Loucy (cell line): ENCODE data around the gene ITCH.
"Not testable (repeated sequence)": the region's sequence is repeated elsewhere in the genome, so short reads cannot be mapped to it uniquely, and the experiment has no call there.

ENCODE experiments used
- H2AFZ ChIP-seq: fragments of 200-600 bp; sonication (generic); 2 replicates; pipeline ENCODE4 v1.6.0; 2016; ENCODE audit warnings: antibody characterized with exemption, mild to moderate bottlenecking, low read length, moderate library complexity
- H3F3A ChIP-seq: fragments of 200-600 bp; 2 replicates; pipeline ENCODE4 v1.6.0; 2016; ENCODE audit warnings: antibody characterized with exemption, low read depth, mild to moderate bottlenecking
- H3K27me3 ChIP-seq: fragments of 200-600 bp; sonication (generic); 2 replicates; pipeline ENCODE4 v1.6.1; 2014; ENCODE audit warnings: low read length, mild to moderate bottlenecking; ENCODE audit not compliant: insufficient read depth, poor library complexity, severe bottlenecking
- H3K36me3 ChIP-seq: fragments of 200-600 bp; sonication (generic); 2 replicates; pipeline ENCODE4 v1.6.1; 2016; ENCODE audit warnings: low read length; ENCODE audit not compliant: insufficient read depth
- H3K4me1 ChIP-seq: fragments of 200-600 bp; sonication (generic); 2 replicates; pipeline ENCODE4 v1.5.1; 2014; ENCODE audit warnings: low read length, mild to moderate bottlenecking; ENCODE audit not compliant: insufficient read depth, poor library complexity, severe bottlenecking
- H3K4me2 ChIP-seq: fragments of 200-600 bp; sonication (generic); 2 replicates; pipeline ENCODE4 v1.6.0; 2014; ENCODE audit warnings: antibody characterized with exemption, low read length, low read depth, mild to moderate bottlenecking; ENCODE audit not compliant: poor library complexity, severe bottlenecking
- H3K4me3 ChIP-seq: fragments of 200-600 bp; sonication (generic); 2 replicates; pipeline ENCODE4 v1.5.1; 2014; ENCODE audit warnings: low read length, mild to moderate bottlenecking, mixed read lengths; ENCODE audit not compliant: poor library complexity, severe bottlenecking
- H3K79me2 ChIP-seq: fragments of 200-600 bp; sonication (generic); 2 replicates; pipeline ENCODE4 v1.6.1; 2014; ENCODE audit warnings: low read length; ENCODE audit not compliant: insufficient read depth
- H3K9ac ChIP-seq: fragments of 200-600 bp; sonication (generic); 2 replicates; pipeline ENCODE4 v1.6.0; 2014; ENCODE audit warnings: mild to moderate bottlenecking, low read depth, low read length, moderate library complexity; ENCODE audit not compliant: poor library complexity, severe bottlenecking
- H3K9me2 ChIP-seq: fragments of 200-600 bp; sonication (generic); replicated peaks from 2 replicates; pipeline ENCODE4 v1.6.1; 2016; ENCODE audit warnings: low read depth, low read length, mixed read lengths
- H3K9me3 ChIP-seq: fragments of 200-600 bp; sonication (generic); 2 replicates; pipeline ENCODE4 v1.6.1; 2014; ENCODE audit warnings: mild to moderate bottlenecking, antibody characterized with exemption, low read length, low read depth; ENCODE audit not compliant: insufficient read depth
- H4K20me1 ChIP-seq: fragments of 200-600 bp; sonication (generic); 2 replicates; pipeline ENCODE4 v1.6.0; 2014; ENCODE audit warnings: antibody characterized with exemption, low read length, mild to moderate bottlenecking; ENCODE audit not compliant: insufficient read depth, poor library complexity, severe bottlenecking
- CTCF ChIP-seq: fragments of 200-600 bp; sonication (generic); conservative IDR thresholded peaks from 2 replicates; pipeline ENCODE4 v1.5.1; 2014; ENCODE audit warnings: mild to moderate bottlenecking, antibody characterized with exemption, low read length
- EZH2phosphoT487 ChIP-seq: fragments of 200-600 bp; IDR thresholded peaks from 2 replicates; pipeline ENCODE4 v1.6.1; 2018; ENCODE audit warnings: antibody characterized with exemption, mild to moderate bottlenecking, moderate library complexity, borderline replicate concordance

The ITCH gene

GRCh38 chr20:34515484-34516246 lies 152.6 kb downstream of the ITCH start:
- no peak for TF ChIP-seq EZH2phosphoT487
- TF ChIP-seq CTCF, result no peak
- peaks cover 47% of the 10 kb centered on the region for H3K79me2 ChIP-seq

GRCh38 chr20:34516247-34517113 lies 153.4 kb downstream of the ITCH start, which contains the start of gene DYNLRB1:
TSS of gene DYNLRB1 (plus strand) at chr20:34516422. CDS start at chr20:34516459, 37 bp downstream.
- peaks cover 29% of the 10 kb centered on the region for H3K4me1 ChIP-seq
- H3K9me2 ChIP-seq, result no peaks in the 10 kb centered on the region
- H2AFZ ChIP-seq, result peak within 1 kb of the TSS; percentile 99
- peaks cover 24% of the 10 kb centered on the region for H4K20me1 ChIP-seq
- peak within 1 kb of the TSS; percentile 83 for H3K4me3 ChIP-seq
- TF ChIP-seq CTCF, result no peak
- TF ChIP-seq EZH2phosphoT487, result no peak
- no peaks in the 10 kb centered on the region for H3F3A ChIP-seq
- H3K79me2 ChIP-seq, result peaks cover 56% of the 10 kb centered on the region
- peak within 1 kb of the TSS; percentile 97 for H3K4me2 ChIP-seq
- H3K9ac ChIP-seq, result peak within 1 kb of the TSS; percentile 83
- H3K9me3 ChIP-seq, result no peaks in the 10 kb centered on the region
- H3K27me3 ChIP-seq, result no peaks in the 10 kb centered on the region
- H3K36me3 ChIP-seq, result no peaks in the 10 kb centered on the region

More at GRCh38 chr20:34515484-34516246, 152.6 kb downstream of the ITCH start:
- H3K36me3 ChIP-seq, result peaks cover 8% of the 10 kb centered on the region; the same call in 1 of the 2 replicates
- H3K9ac ChIP-seq, result peak overlapping the region; percentile 83
- no peaks in the 10 kb centered on the region for H3K27me3 ChIP-seq
- H3K9me3 ChIP-seq, result no peaks in the 10 kb centered on the region
- H4K20me1 ChIP-seq, result peaks cover 24% of the 10 kb centered on the region
- no peaks in the 10 kb centered on the region for H3K9me2 ChIP-seq
- H2AFZ ChIP-seq, result peak overlapping the region; percentile 99
- H3F3A ChIP-seq, result no peaks in the 10 kb centered on the region
- H3K4me3 ChIP-seq, result peak overlapping the region; percentile 83
- peaks cover 29% of the 10 kb centered on the region for H3K4me1 ChIP-seq
- peak overlapping the region; percentile 97 for H3K4me2 ChIP-seq

GRCh38 chr20:34517114-34517505 lies 154.0 kb downstream of the ITCH start:
- no peak for TF ChIP-seq EZH2phosphoT487
- no peak for TF ChIP-seq CTCF
- Histone ChIP-seq H3F3A (no peaks in the 10 kb centered on the region), H3K36me3 (no peaks in the 10 kb centered on the region), H3K9me2 (no peaks in the 10 kb centered on the region), H4K20me1 (peaks cover 24% of the 10 kb centered on the region), H2AFZ (peak overlapping the region; percentile 99), H3K4me2 (peak overlapping the region; percentile 97), H3K9me3 (no peaks in the 10 kb centered on the region), H3K4me1 (peaks cover 31% of the 10 kb centered on the region), H3K4me3 (peak overlapping the region; percentile 83), H3K9ac (peak overlapping the region; percentile 83), H3K79me2 (peaks cover 62% of the 10 kb centered on the region), H3K27me3 (no peaks in the 10 kb centered on the region)

- peaks cover 32% of the 10 kb centered on the region for H4K20me1 ChIP-seq
- H3K4me3 ChIP-seq, H3K9ac ChIP-seq, H3K9me2 ChIP-seq, H3F3A ChIP-seq, H3K9me3 ChIP-seq, H2AFZ ChIP-seq, H3K27me3 ChIP-seq, H3K36me3 ChIP-seq: not testable (repeated sequence)
- peaks cover 70% of the 10 kb centered on the region for H3K79me2 ChIP-seq
- peaks cover 44% of the 10 kb centered on the region for H3K4me1 ChIP-seq
- peak overlapping the region; percentile 42 for H3K4me2 ChIP-seq
Measured at GRCh38 chr20:34518863-34519262, 155.8 kb downstream of the ITCH start.

GRCh38 chr20:34519841-34520240 lies 156.8 kb downstream of the ITCH start:
- H3K4me1 ChIP-seq, result peaks cover 43% of the 10 kb centered on the region
- not testable (repeated sequence) for H3K9me3 ChIP-seq, H3K9ac ChIP-seq, H3K27me3 ChIP-seq, H2AFZ ChIP-seq, H3K36me3 ChIP-seq, H3K4me3 ChIP-seq, H3K9me2 ChIP-seq, H3F3A ChIP-seq
- H4K20me1 ChIP-seq, result peaks cover 35% of the 10 kb centered on the region
- H3K79me2 ChIP-seq, result peaks cover 78% of the 10 kb centered on the region
- peak overlapping the region; percentile 42 for H3K4me2 ChIP-seq
